GM12878 (cell line): ENCODE measurements around the gene RNASE13. TPM values are rescaled to one million over a fixed set of nuclear protein-coding genes. Genes with fewer than 3 reads are reported as not detected.

Source experiments
- ATAC-seq: fragments of 200-7000 bp; cut with Tn5 transposase; 3 replicates; pipeline ENCODE4 v1.9.1; 2020; ENCODE audit warnings: mild to moderate bottlenecking, moderate library complexity
- BruUV-seq: library from RNA; stranded (reverse); fragments of 400-500 nt; replicated peaks from 2 replicates; lab custom pipeline; 2021; lab: Mats Ljungman, UMichigan
- CTCF ChIA-PET: fragments of 300-600 bp; sonication (Branson Sonifier 250); formaldehyde crosslinking; extraction: SDS; loops from one replicate; lab custom pipeline; 2021; ENCODE audit warnings: inconsistent platforms; lab: Yijun Ruan, JAX
- POLR2A ChIA-PET: fragments of 350-600 bp; formaldehyde crosslinking; extraction: SDS; loops from one replicate; lab custom pipeline; 2021; ENCODE audit warnings: inconsistent platforms; lab: Charles Lee
- RAD21 ChIA-PET: fragments of 300-600 bp; sonication (Branson Sonifier 250); formaldehyde crosslinking; loops from one replicate; lab custom pipeline; 2023; ENCODE audit warnings: antibody characterized with exemption; ENCODE audit not compliant: unreplicated experiment; lab: Charles Lee
- SMC1A ChIA-PET: fragments of 300-600 bp; sonication (Branson Sonifier 250); formaldehyde crosslinking; loops from one replicate; lab custom pipeline; 2023; ENCODE audit not compliant: unreplicated experiment, uncharacterized antibody; lab: Charles Lee
- DNase-seq: peaks from one replicate; pipeline ENCODE4 v3.0.0-alpha.2; 2011; ENCODE audit warnings: low read depth, low spot score
- FAIRE-seq: peaks from 3 replicates; lab custom pipeline; 2011; peaks lifted over from hg19 to GRCh38; lab: Jason Lieb, UNC
- H2AFZ ChIP-seq: 2 replicates; pipeline ENCODE4 v1.6.0; 2011; ENCODE audit warnings: low read depth, low read length, control low read depth; ENCODE audit not compliant: control insufficient read depth
- H3K27ac ChIP-seq: 2 replicates; pipeline ENCODE4 v1.5.1; 2011; ENCODE audit warnings: control low read depth; ENCODE audit not compliant: control insufficient read depth, insufficient read depth
- H3K27me3 ChIP-seq, 2 experiments: replicated peaks in 1 of 2; 2 replicates each; pipeline versions ENCODE4 v1.6.0 to v1.6.1; 2011; ENCODE audit warnings: low read length in 1 of 2; ENCODE audit not compliant: control insufficient read depth in 2 of 2, insufficient read depth in 2 of 2
- H3K36me3 ChIP-seq, 2 experiments: 2 replicates each; pipeline ENCODE4 v1.5.1; 2011; ENCODE audit warnings: low read length in 1 of 2; ENCODE audit not compliant: control insufficient read depth in 2 of 2, insufficient read depth in 2 of 2
- H3K4me1 ChIP-seq: 2 replicates; pipeline ENCODE4 v1.6.1; 2011; ENCODE audit warnings: mild to moderate bottlenecking, low read length, moderate library complexity, mixed read lengths; ENCODE audit not compliant: control insufficient read depth, insufficient read depth
- H3K4me2 ChIP-seq: 2 replicates; pipeline ENCODE4 v1.6.0; 2011; ENCODE audit warnings: control low read depth; ENCODE audit not compliant: control insufficient read depth, insufficient read depth
- H3K4me3 ChIP-seq: fragments of 200-600 bp; sonication (generic); 2 replicates; pipeline ENCODE4 v1.5.1; 2016
- H3K79me2 ChIP-seq: 2 replicates; pipeline ENCODE4 v1.6.0; 2011; ENCODE audit warnings: low read length; ENCODE audit not compliant: control insufficient read depth, insufficient read depth
- H3K9ac ChIP-seq: 2 replicates; pipeline ENCODE4 v1.8.0; 2011; ENCODE audit warnings: low read length, control low read depth, mixed read lengths; ENCODE audit not compliant: control insufficient read depth, insufficient read depth
- H3K9me3 ChIP-seq: replicated peaks from 3 replicates; pipeline ENCODE4 v1.5.1; 2011; ENCODE audit warnings: mild to moderate bottlenecking, low read length; ENCODE audit not compliant: control insufficient read depth, insufficient read depth
- H4K20me1 ChIP-seq: 2 replicates; pipeline ENCODE4 v1.6.0; 2011; ENCODE audit not compliant: control insufficient read depth, insufficient read depth
- CBFB ChIP-seq: IDR thresholded peaks from 2 replicates; pipeline ENCODE4 v1.6.1; 2016; ENCODE audit warnings: antibody characterized with exemption, low read depth
- EGR1 ChIP-seq, 2 experiments: IDR thresholded peaks; 1 replicate in 1 of 2; 2 replicates in 1 of 2; pipeline ENCODE4 v1.6.1; 2011 to 2012; ENCODE audit warnings: low read depth in 2 of 2, low read length in 2 of 2, borderline replicate concordance in 1 of 2, mild to moderate bottlenecking in 1 of 2, moderate library complexity in 1 of 2
- LARP7 ChIP-seq: fragments of 450-650 bp; IDR thresholded peaks from 2 replicates; pipeline ENCODE4 v1.6.1; 2017; ENCODE audit warnings: mild to moderate bottlenecking
- SUZ12 ChIP-seq: fragments of 200-600 bp; sonication (generic); IDR thresholded peaks from one replicate; pipeline ENCODE4 v1.6.1; 2018; ENCODE audit warnings: antibody characterized with exemption, mild to moderate bottlenecking; ENCODE audit not compliant: unreplicated experiment
- WGBS: methylation state at CpG from one replicate; pipeline ENCODE4 v1.1.6; 2016; ENCODE audit warnings: low lambda C conversion rate; ENCODE audit not compliant: insufficient replicate concordance, insufficient coverage; ENCODE audit errors: missing lambda C conversion rate; 5-methylcytosine and 5-hydroxymethylcytosine counted together
- in situ Hi-C: fragments of 300-500 bp; cut with MboI; formaldehyde crosslinking; loops from 9 replicates; pipeline ENCODE4 v1.14.3; 2018; ENCODE audit warnings: mixed read lengths
- intact Hi-C: fragments of 100-400 bp; cut with micrococcal nuclease; formaldehyde crosslinking; loops from one replicate; pipeline ENCODE4 v1.14.2; 2022; ENCODE audit not compliant: unreplicated experiment
- polyA plus RNA-seq, 11 experiments: library from polyadenylated mRNA; depleted of rRNA in 4 of 11; unstranded in 6 of 11; stranded (reverse) in 5 of 11; fragments of >200 nt; fragmentation: Nextera tagmentation in 4 of 11; fragmentation: Illumina TruSeq in 1 of 11; extraction: Ambion mirVana in 4 of 11; extraction: Trizol in 1 of 11; gene quantifications; 1 replicate in 1 of 11; 2 replicates in 10 of 11; pipeline versions ENCODE4 v1.2.1 to v1.2.3, GENCODE V29; 2011 to 2016; ENCODE audit warnings: inconsistent platforms in 2 of 11, missing spikeins in 2 of 11, low read depth in 1 of 11
- total RNA-seq, 4 experiments: library from RNA; depleted of rRNA in 3 of 4; stranded (reverse); fragments of >200 nt in 3 of 4; fragmentation: Illumina TruSeq in 1 of 4; extraction: Trizol in 1 of 4; gene quantifications; 2 replicates each; pipeline versions ENCODE4 v1.2.1 to v1.2.3, GENCODE V29; 2013 to 2021

The RNASE13 gene
- total and polyA plus RNA-seq, 10 of the 15 experiments (the other 5 are each of a cell fraction or from before 2014, with no cell fraction given): not detected

DNA sequence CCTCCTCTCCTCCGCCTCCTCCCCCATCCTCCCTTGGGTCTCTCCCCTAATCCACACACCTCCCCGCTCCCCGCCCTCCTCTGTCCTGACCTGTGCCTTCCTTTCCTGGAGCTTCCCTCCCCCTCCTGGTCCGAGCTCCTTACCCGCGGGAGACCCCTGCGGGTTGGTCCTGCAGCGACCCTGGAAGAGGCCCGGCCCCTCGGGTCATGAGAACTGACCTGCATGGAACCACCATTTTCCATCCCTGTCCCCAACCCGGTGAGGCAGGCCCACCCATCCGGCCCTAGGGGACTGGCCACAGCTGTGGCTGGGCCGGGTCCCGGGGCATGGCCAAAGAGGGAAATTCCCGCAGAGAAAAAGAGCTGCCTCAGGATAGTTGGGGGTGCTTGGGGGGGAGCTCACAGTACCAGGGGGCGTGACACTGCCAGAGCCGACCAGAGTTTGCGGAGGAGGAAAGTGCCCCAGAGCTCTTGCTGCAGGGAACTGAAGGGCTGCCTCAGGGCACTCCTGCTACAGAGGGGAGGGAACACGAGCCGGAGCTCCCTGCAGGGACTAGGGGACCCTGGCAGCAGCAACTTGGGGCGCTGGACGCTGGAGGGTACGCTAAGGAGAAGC, 36.1 kb upstream of the RNASE13 start:
- Histone ChIP-seq H4K20me1 (no peaks in the 10 kb centered on the region), H3K4me2 (peak overlapping the region; percentile 67), H3K27ac (no peak overlapping the region), H3K9ac (peak overlapping the region; percentile 35), H3K79me2 (no peaks in the 10 kb centered on the region), H3K4me1 (peaks cover 29% of the 10 kb centered on the region), H3K27me3 (peaks cover 9 to 20% of the 10 kb centered on the region in 2 experiments), H3K36me3 (no peaks in the 10 kb centered on the region), H3K9me3 (no peaks in the 10 kb centered on the region), H2AFZ (no peak overlapping the region), H3K4me3 (peak overlapping the region; percentile 67)
- FAIRE-seq: no peak
- RAD21 ChIA-PET: interaction anchor here (0.9 to 3.0 kb wide), 9 partner anchors 19 to 452 kb away, joined by 3 to 42 read pairs (median 13); no protein-coding TSS in a partner anchor
- no peak for DNase-seq
- POLR2A ChIA-PET: interaction anchor here (0.6 to 2.6 kb wide), 4 partner anchors 34 to 376 kb away, joined by 3 to 21 read pairs (median 5); no protein-coding TSS in a partner anchor
- ATAC-seq: peak; percentile 50
- in situ Hi-C loops (no loop called here), intact Hi-C loops (loop anchor here (1.0 kb wide), 1 partner anchor 34 kb away; no protein-coding TSS in a partner anchor)
- WGBS: under 1% methylated on average over 20 of the region's 23 CpGs
- TF ChIP-seq EGR1 (IDR thresholded peaks at IDR 0.05; ENCODE audit: borderline replicate concordance in 1 of 2, low read depth in 2 of 2, low read length in 2 of 2): no peak
- peak; percentile 93 for TF ChIP-seq SUZ12
- peak; percentile 46; the same call in 1 of the 2 replicates for TF ChIP-seq LARP7
- no TSS peak for BruUV-seq
- CTCF ChIA-PET: interaction anchor here (0.7 to 5.6 kb wide), 11 partner anchors 9 to 244 kb away, joined by 3 to 100 read pairs (median 9); partner anchors contain the start of gene TMEM253
- SMC1A ChIA-PET: interaction anchor here (0.6 to 3.1 kb wide), 9 partner anchors 9 to 428 kb away, joined by 3 to 30 read pairs (median 5); no protein-coding TSS in a partner anchor

DNA sequence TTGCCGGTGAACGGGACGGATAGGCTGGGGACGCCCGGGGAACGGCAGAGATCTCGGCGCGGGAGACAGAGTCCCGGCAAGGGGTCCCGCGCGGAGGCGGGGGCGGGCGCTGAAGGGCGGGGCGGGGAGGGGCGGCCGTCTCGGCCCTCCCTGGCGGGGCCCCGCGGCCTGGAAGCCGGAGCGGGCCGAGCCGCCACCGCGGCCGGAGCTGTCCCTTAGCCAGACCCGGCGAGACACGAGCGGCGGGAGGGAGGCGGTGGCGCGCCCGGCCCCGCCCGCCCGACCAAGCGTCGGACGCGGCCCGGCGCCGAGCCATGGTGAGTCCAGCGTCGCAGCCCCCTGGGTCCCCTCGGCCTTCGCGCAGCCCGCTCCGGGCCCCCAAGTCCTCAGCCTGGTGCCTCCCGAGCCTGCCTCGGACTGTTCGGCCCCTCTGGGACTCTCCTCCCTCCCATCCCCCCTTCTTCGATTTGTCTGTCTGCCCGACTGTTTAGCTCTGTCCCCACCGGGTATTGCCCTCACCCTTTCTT, 35.5 kb upstream of the RNASE13 start, which contains the start of gene ARHGEF40:
Gene ARHGEF40 (plus strand): TSS at position 222 of the 527 bp plus-strand sequence. CDS start 93 bp downstream, at position 315.
- Histone ChIP-seq H3K4me3 (peak within 1 kb of the TSS; percentile 67), H3K4me1 (peaks cover 29% of the 10 kb centered on the region), H3K27ac (no peak within 1 kb of the TSS), H3K36me3 (no peaks in the 10 kb centered on the region), H4K20me1 (no peaks in the 10 kb centered on the region), H3K9ac (peak within 1 kb of the TSS; percentile 35), H3K4me2 (peak within 1 kb of the TSS; percentile 67), H3K9me3 (no peaks in the 10 kb centered on the region), H2AFZ (no peak within 1 kb of the TSS), H3K27me3 (peaks cover 9 to 20% of the 10 kb centered on the region in 2 experiments), H3K79me2 (no peaks in the 10 kb centered on the region)
- TF ChIP-seq LARP7 (peak; percentile 66; the same call in 1 of the 2 replicates), CBFB (no peak)
- 3% methylated on average over 6 of the region's 63 CpGs for WGBS
- DNase-seq (no peak), ATAC-seq (peak; percentile 38), FAIRE-seq (no peak)
- in situ Hi-C loops: no loop called here
- SMC1A ChIA-PET: interaction anchor here (1.0 to 3.1 kb wide), 5 partner anchors 25 to 428 kb away, joined by 3 to 30 read pairs (median 8); no protein-coding TSS in a partner anchor
- CTCF ChIA-PET: interaction anchor here (0.7 to 5.6 kb wide), 9 partner anchors 8 to 245 kb away, joined by 3 to 100 read pairs (median 16); partner anchors contain the start of gene TMEM253
- BruUV-seq: no TSS peak
- POLR2A ChIA-PET: interaction anchor here (0.6 to 2.6 kb wide), 3 partner anchors 35 to 376 kb away, joined by 3 to 21 read pairs (median 7); no protein-coding TSS in a partner anchor
- intact Hi-C loops: no loop called here
- RAD21 ChIA-PET: interaction anchor here (1.3 to 3.0 kb wide), 6 partner anchors 22 to 55 kb away, joined by 4 to 42 read pairs (median 13); no protein-coding TSS in a partner anchor
